ENCODE measurements around the gene HK1. TPM values are rescaled to one million over a fixed set of nuclear protein-coding genes. Genes with fewer than 3 reads are reported as not detected.

The HK1 gene
- total and polyA plus RNA-seq, 12 donors = 18.4 to 79.3 (median 45.1) TPM

- H3K36me3 ChIP-seq (replicated peaks in 1 of 2) = peaks cover 0 to 15% of the 10 kb centered on the region in 2 donors
- peaks cover 0 to 23% of the 10 kb centered on the region in 2 donors for H3K4me1 ChIP-seq (replicated peaks in 1 of 2)
- no peaks in the 10 kb centered on the region for H3K9me3 ChIP-seq (replicated peaks in 1 of 3)
- intact Hi-C loops (cut with DNase I) = no loop called here
- 81 to 92% (median 84%) methylated on average over 3 of the region's 3 CpGs for WGBS, 4 donors
- DNase-seq = no peak
- no peaks in the 10 kb centered on the region for H3K27me3 ChIP-seq
- TF ChIP-seq POLR2A (IDR thresholded peaks at IDR 0.05) = no peak
- TF ChIP-seq CTCF (IDR thresholded peaks at IDR 0.05) = no peak
- H3K4me3 ChIP-seq = no peak overlapping the region
- peak overlapping the region in 1 of 5 donors; percentile 53 for H3K27ac ChIP-seq
Measured at GRCh38 chr10:69349542-69349888, 71.2 kb downstream of the HK1 start.

GRCh38 chr10:69351589-69351988 lies 73.3 kb downstream of the HK1 start:
- no peak for TF ChIP-seq POLR2A (IDR thresholded peaks at IDR 0.05)

GRCh38 chr10:69352569-69353264 lies 74.4 kb downstream of the HK1 start:
- intact Hi-C loops (cut with DNase I) = no loop called here
- Histone ChIP-seq H3K27ac (no peak overlapping the region), H3K36me3 (replicated peaks in 1 of 2) (peaks cover 0 to 4% of the 10 kb centered on the region in 2 donors), H3K4me1 (replicated peaks in 1 of 2) (peaks cover 0 to 9% of the 10 kb centered on the region in 2 donors), H3K9me3 (replicated peaks in 1 of 3) (no peaks in the 10 kb centered on the region), H3K27me3 (no peaks in the 10 kb centered on the region), H3K4me3 (no peak overlapping the region)
- DNase-seq = no peak
- no peak for TF ChIP-seq CTCF (IDR thresholded peaks at IDR 0.05)
- no peak for TF ChIP-seq POLR2A (IDR thresholded peaks at IDR 0.05)
- WGBS, 4 donors = 94 to 97% (median 96%) methylated on average over 4 of the region's 4 CpGs

More at GRCh38 chr10:69351589-69351988, 73.3 kb downstream of the HK1 start:
- intact Hi-C loops (cut with DNase I) = no loop called here
- Histone ChIP-seq H3K36me3 (replicated peaks in 1 of 2) (peaks cover 0 to 4% of the 10 kb centered on the region in 2 donors), H3K9me3 (replicated peaks in 1 of 3) (no peaks in the 10 kb centered on the region), H3K27ac (no peak overlapping the region), H3K27me3 (no peaks in the 10 kb centered on the region), H3K4me1 (replicated peaks in 1 of 2) (peaks cover 0 to 11% of the 10 kb centered on the region in 2 donors), H3K4me3 (no peak overlapping the region)
- WGBS, 4 donors = 84 to 98% (median 90%) methylated on average over 4 of the region's 4 CpGs
- DNase-seq = no peak

- DNase-seq = no peak
- no peaks in the 10 kb centered on the region for H3K9me3 ChIP-seq (replicated peaks in 1 of 3)
- TF ChIP-seq POLR2A (IDR thresholded peaks at IDR 0.05) (no peak), CTCF (IDR thresholded peaks at IDR 0.05) (no peak)
- H3K4me1 ChIP-seq (replicated peaks in 1 of 2) = no peaks in the 10 kb centered on the region
- 85 to 88% (median 88%) methylated on average over 8 of the region's 8 CpGs for WGBS, 4 donors
- intact Hi-C loops (cut with DNase I) = no loop called here
- H3K27me3 ChIP-seq = no peaks in the 10 kb centered on the region
- peaks cover 0 to 4% of the 10 kb centered on the region in 2 donors for H3K36me3 ChIP-seq (replicated peaks in 1 of 2)
- H3K4me3 ChIP-seq = no peak overlapping the region
- H3K27ac ChIP-seq = no peak overlapping the region
Measured at GRCh38 chr10:69353977-69354635, 75.8 kb downstream of the HK1 start.

All from adrenal gland (tissue), 12 donors.